Measurements from ENCODE around the gene SPDL1.

DNA sequence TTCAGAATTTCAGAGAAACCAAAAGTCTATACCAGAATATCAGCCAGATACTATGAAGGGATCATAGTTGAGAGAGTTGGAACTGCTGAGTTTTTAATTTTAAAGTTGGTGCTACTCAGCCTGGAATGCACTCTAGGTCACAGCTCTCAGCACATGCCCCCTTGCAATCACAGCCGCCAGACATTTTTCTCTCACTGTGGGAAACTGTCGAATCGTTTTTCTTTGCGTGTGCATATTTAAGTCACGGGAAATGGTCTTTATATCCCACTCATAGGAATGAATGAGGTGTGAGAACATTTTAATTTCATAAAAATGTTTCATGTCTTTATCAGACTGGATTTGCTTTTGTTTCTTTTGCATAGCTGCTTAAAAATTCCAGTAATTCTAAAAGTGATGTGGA, 12.2 kb upstream of the SPDL1 start:
- TF ChIP-seq, protein P1, sequence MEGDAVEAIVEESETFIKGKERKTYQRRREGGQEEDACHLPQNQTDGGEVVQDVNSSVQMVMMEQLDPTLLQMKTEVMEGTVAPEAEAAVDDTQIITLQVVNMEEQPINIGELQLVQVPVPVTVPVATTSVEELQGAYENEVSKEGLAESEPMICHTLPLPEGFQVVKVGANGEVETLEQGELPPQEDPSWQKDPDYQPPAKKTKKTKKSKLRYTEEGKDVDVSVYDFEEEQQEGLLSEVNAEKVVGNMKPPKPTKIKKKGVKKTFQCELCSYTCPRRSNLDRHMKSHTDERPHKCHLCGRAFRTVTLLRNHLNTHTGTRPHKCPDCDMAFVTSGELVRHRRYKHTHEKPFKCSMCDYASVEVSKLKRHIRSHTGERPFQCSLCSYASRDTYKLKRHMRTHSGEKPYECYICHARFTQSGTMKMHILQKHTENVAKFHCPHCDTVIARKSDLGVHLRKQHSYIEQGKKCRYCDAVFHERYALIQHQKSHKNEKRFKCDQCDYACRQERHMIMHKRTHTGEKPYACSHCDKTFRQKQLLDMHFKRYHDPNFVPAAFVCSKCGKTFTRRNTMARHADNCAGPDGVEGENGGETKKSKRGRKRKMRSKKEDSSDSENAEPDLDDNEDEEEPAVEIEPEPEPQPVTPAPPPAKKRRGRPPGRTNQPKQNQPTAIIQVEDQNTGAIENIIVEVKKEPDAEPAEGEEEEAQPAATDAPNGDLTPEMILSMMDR (IDR thresholded peaks at IDR 0.05; ENCODE audit: insufficient read depth, low read length, poor library complexity, severe bottlenecking): no peak
- no peak for TF ChIP-seq EZH2phosphoT487 (conservative IDR thresholded peaks at IDR 0.05; ENCODE audit: low read length)

All from SU-DHL-6 (cell line).